Thyroid gland (tissue), 4 donors: Measurements from ENCODE around the gene SLC39A8.

Source experiments
- POLR2A ChIP-seq, 2 donors: fragments of 450-650 bp; IDR thresholded peaks; one replicate each; pipeline ENCODE4 v1.6.1; 2017; ENCODE audit warnings: antibody characterized with exemption in 2 of 2, mild to moderate bottlenecking in 2 of 2, moderate library complexity in 1 of 2
- TF ChIP-seq, protein P1 (sequence below), 6 experiments: fragments of 200-600 bp in 3 of 6; fragments of 450-650 bp in 3 of 6; sonication (generic) in 3 of 6; IDR thresholded peaks; one replicate each; pipeline ENCODE4 v1.5.1; 2016 to 2019; ENCODE audit warnings: antibody characterized with exemption in 6 of 6, mild to moderate bottlenecking in 2 of 6, inconsistent platforms in 1 of 6, moderate library complexity in 1 of 6

- no peak for TF ChIP-seq POLR2A (IDR thresholded peaks at IDR 0.05)
- TF ChIP-seq, protein P1, sequence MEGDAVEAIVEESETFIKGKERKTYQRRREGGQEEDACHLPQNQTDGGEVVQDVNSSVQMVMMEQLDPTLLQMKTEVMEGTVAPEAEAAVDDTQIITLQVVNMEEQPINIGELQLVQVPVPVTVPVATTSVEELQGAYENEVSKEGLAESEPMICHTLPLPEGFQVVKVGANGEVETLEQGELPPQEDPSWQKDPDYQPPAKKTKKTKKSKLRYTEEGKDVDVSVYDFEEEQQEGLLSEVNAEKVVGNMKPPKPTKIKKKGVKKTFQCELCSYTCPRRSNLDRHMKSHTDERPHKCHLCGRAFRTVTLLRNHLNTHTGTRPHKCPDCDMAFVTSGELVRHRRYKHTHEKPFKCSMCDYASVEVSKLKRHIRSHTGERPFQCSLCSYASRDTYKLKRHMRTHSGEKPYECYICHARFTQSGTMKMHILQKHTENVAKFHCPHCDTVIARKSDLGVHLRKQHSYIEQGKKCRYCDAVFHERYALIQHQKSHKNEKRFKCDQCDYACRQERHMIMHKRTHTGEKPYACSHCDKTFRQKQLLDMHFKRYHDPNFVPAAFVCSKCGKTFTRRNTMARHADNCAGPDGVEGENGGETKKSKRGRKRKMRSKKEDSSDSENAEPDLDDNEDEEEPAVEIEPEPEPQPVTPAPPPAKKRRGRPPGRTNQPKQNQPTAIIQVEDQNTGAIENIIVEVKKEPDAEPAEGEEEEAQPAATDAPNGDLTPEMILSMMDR (IDR thresholded peaks at IDR 0.05), result no peak
Observed at GRCh38 chr4:102324730-102325129, 20.6 kb downstream of the SLC39A8 start.
